GM12873 (cell line): ENCODE results near the gene CMPK1.

ENCODE experiments used
- TF ChIP-seq, protein P1 (sequence below): IDR thresholded peaks from 2 replicates; pipeline ENCODE4 v1.5.1; 2012; ENCODE audit warnings: low read depth, mild to moderate bottlenecking, moderate library complexity, low read length, control low read depth; ENCODE audit not compliant: insufficient read depth; ENCODE audit errors: missing control alignments

The CMPK1 gene

DNA sequence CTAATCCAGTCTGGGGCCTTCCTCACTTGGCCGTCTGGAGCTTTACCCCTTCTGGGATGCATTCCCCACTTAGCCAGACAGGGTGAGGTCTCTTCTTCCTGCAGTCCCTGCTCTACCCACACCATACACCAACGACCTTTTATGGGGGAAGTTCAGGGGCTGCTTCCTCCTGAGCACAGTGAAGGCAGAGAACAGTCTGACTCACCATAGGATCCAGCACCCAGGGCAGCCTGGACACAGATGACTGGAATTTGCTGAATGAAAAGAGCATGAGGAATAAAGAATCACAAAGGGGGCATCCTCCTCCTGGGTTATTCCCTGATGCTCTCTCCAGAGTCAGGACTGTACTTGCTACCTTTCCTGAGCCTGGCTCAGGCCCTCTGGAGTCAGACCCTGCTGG, 77.8 kb downstream of the CMPK1 start:
- TF ChIP-seq, protein P1, sequence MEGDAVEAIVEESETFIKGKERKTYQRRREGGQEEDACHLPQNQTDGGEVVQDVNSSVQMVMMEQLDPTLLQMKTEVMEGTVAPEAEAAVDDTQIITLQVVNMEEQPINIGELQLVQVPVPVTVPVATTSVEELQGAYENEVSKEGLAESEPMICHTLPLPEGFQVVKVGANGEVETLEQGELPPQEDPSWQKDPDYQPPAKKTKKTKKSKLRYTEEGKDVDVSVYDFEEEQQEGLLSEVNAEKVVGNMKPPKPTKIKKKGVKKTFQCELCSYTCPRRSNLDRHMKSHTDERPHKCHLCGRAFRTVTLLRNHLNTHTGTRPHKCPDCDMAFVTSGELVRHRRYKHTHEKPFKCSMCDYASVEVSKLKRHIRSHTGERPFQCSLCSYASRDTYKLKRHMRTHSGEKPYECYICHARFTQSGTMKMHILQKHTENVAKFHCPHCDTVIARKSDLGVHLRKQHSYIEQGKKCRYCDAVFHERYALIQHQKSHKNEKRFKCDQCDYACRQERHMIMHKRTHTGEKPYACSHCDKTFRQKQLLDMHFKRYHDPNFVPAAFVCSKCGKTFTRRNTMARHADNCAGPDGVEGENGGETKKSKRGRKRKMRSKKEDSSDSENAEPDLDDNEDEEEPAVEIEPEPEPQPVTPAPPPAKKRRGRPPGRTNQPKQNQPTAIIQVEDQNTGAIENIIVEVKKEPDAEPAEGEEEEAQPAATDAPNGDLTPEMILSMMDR = no peak

DNA sequence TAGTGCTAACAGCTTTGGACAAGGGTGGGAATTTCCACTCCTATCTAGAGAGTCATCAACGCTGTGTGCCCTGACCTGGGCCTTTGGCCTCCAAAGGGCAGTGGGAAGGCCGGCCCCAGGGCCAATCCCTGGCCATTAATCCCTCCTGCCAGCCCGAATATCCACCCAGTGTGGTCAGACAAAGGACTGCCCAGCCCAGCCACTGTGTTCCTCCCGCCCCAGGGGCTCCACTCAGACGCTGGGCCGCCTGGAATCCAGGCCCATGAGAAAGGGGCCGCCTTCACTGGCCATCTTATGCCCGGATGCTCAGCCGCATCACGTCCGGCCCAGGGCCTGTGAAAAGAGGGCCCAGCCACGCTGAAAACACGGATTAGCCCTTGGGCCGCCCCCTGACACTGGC, 78.8 kb downstream of the CMPK1 start:
- TF ChIP-seq, protein P1 = no peak

DNA sequence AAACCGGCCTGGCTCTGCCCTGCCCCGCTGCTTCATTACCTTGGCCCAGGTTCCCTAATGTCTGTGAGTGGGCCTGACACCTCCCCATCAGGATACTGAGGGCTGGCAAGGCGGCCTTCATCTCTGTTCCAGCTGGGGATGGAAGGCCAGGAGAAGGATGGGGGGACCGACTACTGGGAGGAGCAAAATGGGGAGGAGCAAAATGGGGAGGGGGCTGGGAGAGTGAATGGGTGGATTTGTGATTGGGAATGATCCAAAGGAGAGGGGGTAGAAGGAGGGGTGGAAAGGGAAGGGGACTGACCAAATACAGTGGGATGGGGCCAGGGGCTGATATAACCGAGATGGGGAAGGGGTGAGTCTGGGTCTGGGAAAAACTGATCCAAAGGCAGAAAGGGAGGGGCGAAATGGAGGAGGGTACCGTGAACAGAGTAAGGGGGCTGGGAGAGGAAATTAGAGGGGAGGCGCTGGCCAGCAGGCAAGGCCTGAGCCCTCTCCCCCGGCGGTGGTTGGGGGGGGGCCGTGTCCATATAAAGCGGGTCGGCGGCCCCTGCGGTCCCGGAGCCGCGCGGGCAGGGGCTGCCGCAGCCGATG, 82.2 kb downstream of the CMPK1 start, which contains the start of gene FOXE3:
TSS of gene FOXE3 (plus strand) at position 558 of the 591 bp plus-strand sequence. CDS start at position 589, 31 bp downstream.
- TF ChIP-seq, protein P1 = no peak

DNA sequence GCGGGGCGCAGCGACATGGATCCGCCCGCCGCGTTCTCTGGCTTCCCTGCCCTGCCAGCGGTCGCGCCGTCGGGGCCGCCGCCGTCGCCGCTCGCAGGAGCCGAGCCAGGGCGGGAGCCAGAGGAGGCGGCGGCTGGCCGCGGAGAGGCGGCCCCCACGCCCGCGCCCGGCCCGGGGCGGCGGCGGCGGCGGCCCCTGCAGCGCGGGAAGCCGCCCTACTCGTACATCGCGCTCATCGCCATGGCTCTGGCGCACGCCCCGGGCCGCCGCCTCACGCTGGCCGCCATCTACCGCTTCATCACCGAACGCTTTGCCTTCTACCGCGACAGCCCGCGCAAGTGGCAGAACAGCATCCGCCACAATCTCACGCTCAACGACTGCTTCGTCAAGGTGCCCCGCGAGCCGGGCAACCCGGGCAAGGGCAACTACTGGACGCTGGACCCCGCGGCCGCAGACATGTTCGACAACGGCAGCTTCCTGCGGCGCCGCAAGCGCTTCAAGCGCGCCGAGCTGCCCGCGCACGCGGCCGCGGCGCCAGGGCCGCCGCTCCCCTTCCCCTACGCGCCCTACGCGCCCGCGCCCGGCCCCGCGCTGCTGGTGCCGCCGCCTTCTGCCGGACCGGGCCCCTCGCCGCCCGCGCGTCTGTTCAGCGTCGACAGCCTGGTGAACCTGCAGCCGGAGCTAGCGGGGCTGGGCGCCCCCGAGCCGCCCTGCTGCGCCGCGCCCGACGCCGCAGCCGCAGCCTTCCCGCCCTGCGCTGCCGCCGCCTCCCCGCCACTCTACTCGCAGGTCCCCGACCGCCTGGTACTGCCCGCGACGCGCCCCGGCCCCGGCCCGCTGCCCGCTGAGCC, 83.0 kb downstream of the CMPK1 start:
- TF ChIP-seq, protein P1 = no peak

DNA sequence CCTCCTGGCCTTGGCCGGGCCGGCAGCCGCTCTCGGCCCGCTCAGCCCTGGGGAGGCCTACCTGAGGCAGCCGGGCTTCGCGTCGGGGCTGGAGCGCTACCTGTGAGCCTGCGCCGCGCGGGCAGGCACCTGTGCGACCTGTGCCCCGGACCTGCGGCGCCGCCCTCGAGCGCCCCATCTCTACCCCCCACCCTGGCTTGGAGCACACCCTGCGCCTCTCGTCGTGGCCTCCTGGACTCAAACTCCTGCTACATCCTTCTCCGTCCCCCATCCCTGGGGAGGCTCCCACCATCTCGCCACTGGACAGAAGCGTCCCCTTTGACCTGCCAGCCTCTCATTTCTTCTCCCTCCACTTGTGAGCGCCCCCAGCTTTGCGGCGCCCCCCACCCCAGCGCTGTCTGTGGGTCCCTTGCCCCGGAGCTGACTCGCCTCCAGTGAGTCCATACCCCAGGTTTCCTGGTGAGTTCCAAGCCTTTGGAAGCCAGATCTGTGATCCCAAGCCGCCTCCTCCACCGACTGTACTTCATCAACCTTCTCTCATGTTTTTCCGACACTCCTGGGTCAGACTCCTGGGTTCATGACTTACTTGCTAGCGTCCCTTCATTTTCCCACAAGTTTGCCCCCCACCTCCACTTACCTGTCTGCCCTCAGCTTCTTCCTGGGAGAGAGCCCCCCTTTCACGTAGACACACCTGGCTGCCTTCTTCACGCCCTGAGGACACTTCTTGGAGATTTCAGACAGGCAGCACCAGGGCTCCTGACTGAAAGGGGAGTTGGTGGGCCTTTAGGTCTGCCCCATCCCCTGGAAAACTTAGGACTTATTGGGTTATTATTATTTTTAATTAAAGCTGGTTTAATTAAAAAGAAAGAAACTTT, 83.8 kb downstream of the CMPK1 start:
- TF ChIP-seq, protein P1 = no peak

DNA sequence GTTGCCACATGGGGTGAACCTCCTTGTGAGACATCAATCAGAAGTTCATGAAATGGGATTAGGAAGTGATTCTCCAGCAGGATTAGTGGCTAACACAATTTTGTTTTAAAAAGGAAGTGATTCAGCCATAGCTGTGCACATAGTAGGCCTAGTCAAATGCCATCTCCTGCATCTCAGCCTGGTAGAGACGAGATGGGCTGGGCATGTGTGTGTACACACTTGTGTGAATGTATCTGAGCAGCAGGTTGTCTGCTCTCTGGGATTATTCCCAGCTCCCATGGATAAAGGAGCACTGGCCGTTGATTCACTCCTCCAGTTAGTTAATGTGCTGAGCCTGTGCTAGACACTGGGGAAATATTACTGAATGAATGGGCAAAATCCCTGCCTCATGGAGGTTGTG, 84.5 kb downstream of the CMPK1 start:
- TF ChIP-seq, protein P1 = no peak
